AG10803 (cell line): Measurements from ENCODE around the gene KCTD3.
A peak's percentile ranks its signal among the peaks of the same experiment; 100 is the strongest.

Experiments used
- DNase-seq: peaks from one replicate; pipeline ENCODE4 v3.0.0; 2010; ENCODE audit warnings: low read depth
- H3K4me3 ChIP-seq: 2 replicates; pipeline ENCODE4 v1.5.1; 2011; ENCODE audit warnings: mild to moderate bottlenecking, low read length, control low read depth
- CTCF ChIP-seq: conservative IDR thresholded peaks from 2 replicates; pipeline ENCODE4 v1.5.1; 2011; ENCODE audit warnings: mild to moderate bottlenecking, low read length, control low read depth, inconsistent platforms

Gene KCTD3

GRCh38 chr1:215566556-215567490 is at the start of gene KCTD3:
TSS of gene KCTD3 (plus strand) at chr1:215567304. CDS start at chr1:215567686, 382 bp downstream.
- DNase-seq, result peak; percentile 78
- no peak for TF ChIP-seq CTCF

GRCh38 chr1:215517441-215517891 is 49.6 kb upstream of the KCTD3 start:
- no peak overlapping the region for H3K4me3 ChIP-seq
- TF ChIP-seq CTCF, result peak; percentile 80
- peak; percentile 77 for DNase-seq

More at GRCh38 chr1:215566556-215567490, at the start of gene KCTD3:
- peak within 1 kb of the TSS; percentile 66 for H3K4me3 ChIP-seq

- DNase-seq, result no peak
- TF ChIP-seq CTCF, result no peak
- H3K4me3 ChIP-seq, result no peak overlapping the region
These were observed 48.5 kb upstream of the KCTD3 start for GRCh38 chr1:215518594-215518993.

- H3K4me3 ChIP-seq, result no peak overlapping the region
- DNase-seq, result no peak
- no peak for TF ChIP-seq CTCF
These were observed 45.8 kb upstream of the KCTD3 start for GRCh38 chr1:215521279-215521678.

GRCh38 chr1:215523128-215523861 is 43.8 kb upstream of the KCTD3 start:
- peak; percentile 52 for TF ChIP-seq CTCF
- DNase-seq, result peak; percentile 42
- no peak overlapping the region for H3K4me3 ChIP-seq

- no peak for TF ChIP-seq CTCF
- H3K4me3 ChIP-seq, result no peak overlapping the region
- peak; percentile 54 for DNase-seq
These were observed 43.2 kb upstream of the KCTD3 start for GRCh38 chr1:215523906-215524305.
